ENCODE results near the gene HDLBP.

GRCh38 chr2:241190291-241190981 lies 125.0 kb downstream of the HDLBP start:
- TF ChIP-seq, protein P1, sequence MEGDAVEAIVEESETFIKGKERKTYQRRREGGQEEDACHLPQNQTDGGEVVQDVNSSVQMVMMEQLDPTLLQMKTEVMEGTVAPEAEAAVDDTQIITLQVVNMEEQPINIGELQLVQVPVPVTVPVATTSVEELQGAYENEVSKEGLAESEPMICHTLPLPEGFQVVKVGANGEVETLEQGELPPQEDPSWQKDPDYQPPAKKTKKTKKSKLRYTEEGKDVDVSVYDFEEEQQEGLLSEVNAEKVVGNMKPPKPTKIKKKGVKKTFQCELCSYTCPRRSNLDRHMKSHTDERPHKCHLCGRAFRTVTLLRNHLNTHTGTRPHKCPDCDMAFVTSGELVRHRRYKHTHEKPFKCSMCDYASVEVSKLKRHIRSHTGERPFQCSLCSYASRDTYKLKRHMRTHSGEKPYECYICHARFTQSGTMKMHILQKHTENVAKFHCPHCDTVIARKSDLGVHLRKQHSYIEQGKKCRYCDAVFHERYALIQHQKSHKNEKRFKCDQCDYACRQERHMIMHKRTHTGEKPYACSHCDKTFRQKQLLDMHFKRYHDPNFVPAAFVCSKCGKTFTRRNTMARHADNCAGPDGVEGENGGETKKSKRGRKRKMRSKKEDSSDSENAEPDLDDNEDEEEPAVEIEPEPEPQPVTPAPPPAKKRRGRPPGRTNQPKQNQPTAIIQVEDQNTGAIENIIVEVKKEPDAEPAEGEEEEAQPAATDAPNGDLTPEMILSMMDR (IDR thresholded peaks at IDR 0.05; ENCODE audit: insufficient read depth, low read depth, low read length): no peak
- TF ChIP-seq EZH2 (IDR thresholded peaks at IDR 0.05; ENCODE audit: insufficient read depth, low read length): no peak

Measured in astrocyte (in vitro differentiated cells and primary cell).